Smooth muscle cell (in vitro differentiated cells): ENCODE results near the gene HSD17B11. TPM values are rescaled to one million over a fixed set of nuclear protein-coding genes. Genes with fewer than 3 reads are reported as not detected.
"Not testable (repeated sequence)": the region's sequence is repeated elsewhere in the genome, so short reads cannot be mapped to it uniquely, and the experiment has no call there.

Experiments
- DNase-seq: peaks from one replicate; lab custom pipeline; 2025; ENCODE audit not compliant: unreplicated experiment; lab: John Stamatoyannopoulos, UW
- H2AFZ ChIP-seq: fragments of 200-600 bp; sonication (generic); 2 replicates; pipeline ENCODE4 v1.6.0; 2016; ENCODE audit warnings: antibody characterized with exemption, low read depth, mild to moderate bottlenecking
- H3F3A ChIP-seq: fragments of 200-600 bp; sonication (generic); 2 replicates; pipeline ENCODE4 v1.6.0; 2017; ENCODE audit warnings: antibody characterized with exemption, low read depth
- H3K27ac ChIP-seq: fragments of 200-600 bp; sonication (generic); 2 replicates; pipeline ENCODE4 v1.5.1; 2016; ENCODE audit warnings: low read depth, mild to moderate bottlenecking
- H3K27me3 ChIP-seq: fragments of 200-600 bp; sonication (generic); 2 replicates; pipeline ENCODE4 v1.6.1; 2016; ENCODE audit warnings: low read depth, mild to moderate bottlenecking
- H3K36me3 ChIP-seq: fragments of 200-600 bp; sonication (generic); 2 replicates; pipeline ENCODE4 v1.5.1; 2016; ENCODE audit warnings: low read depth
- H3K4me1 ChIP-seq: fragments of 200-600 bp; sonication (generic); 2 replicates; pipeline ENCODE4 v1.5.1; 2016; ENCODE audit warnings: low read depth
- H3K4me2 ChIP-seq: fragments of 200-600 bp; sonication (generic); 2 replicates; pipeline ENCODE4 v1.6.0; 2016; ENCODE audit warnings: mild to moderate bottlenecking
- H3K4me3 ChIP-seq: fragments of 200-600 bp; sonication (generic); 2 replicates; pipeline ENCODE4 v1.5.1; 2016; ENCODE audit warnings: mild to moderate bottlenecking
- H3K79me2 ChIP-seq: fragments of 200-600 bp; sonication (generic); 2 replicates; pipeline ENCODE4 v1.6.0; 2016; ENCODE audit warnings: low read depth, mild to moderate bottlenecking
- H3K9ac ChIP-seq: fragments of 200-600 bp; sonication (generic); 2 replicates; pipeline ENCODE4 v1.6.0; 2016; ENCODE audit warnings: low read depth
- H3K9me3 ChIP-seq: fragments of 200-600 bp; sonication (generic); replicated peaks from 2 replicates; pipeline ENCODE4 v1.5.1; 2016; ENCODE audit warnings: low read depth
- H4K20me1 ChIP-seq: fragments of 200-600 bp; sonication (generic); 2 replicates; pipeline ENCODE4 v1.6.0; 2016; ENCODE audit warnings: low read depth
- WGBS: methylation state at CpG from one replicate; pipeline ENCODE4 v1.1.7; 2016; ENCODE audit warnings: low lambda C conversion rate; 5-methylcytosine and 5-hydroxymethylcytosine counted together
- polyA plus RNA-seq: library from polyadenylated mRNA; unstranded; fragments of >200 nt; fragmentation: Nextera tagmentation; extraction: Ambion mirVana; gene quantifications from 2 replicates; pipeline ENCODE4 v1.2.1, GENCODE V29; 2016
- total RNA-seq: library from RNA; depleted of rRNA; stranded (reverse); fragments of >200 nt; gene quantifications from 2 replicates; pipeline ENCODE4 v1.2.3, GENCODE V29; 2014
- TF ChIP-seq, protein P1 (sequence below): fragments of 200-600 bp; sonication (generic); IDR thresholded peaks from 2 replicates; pipeline ENCODE4 v1.5.1; 2017; ENCODE audit warnings: borderline replicate concordance, mild to moderate bottlenecking, antibody characterized with exemption; ENCODE audit not compliant: insufficient read depth, poor library complexity, severe bottlenecking

The HSD17B11 gene
- total and polyA plus RNA-seq, 2 experiments from 2014 or later = 12.8 to 52.2 TPM

DNA sequence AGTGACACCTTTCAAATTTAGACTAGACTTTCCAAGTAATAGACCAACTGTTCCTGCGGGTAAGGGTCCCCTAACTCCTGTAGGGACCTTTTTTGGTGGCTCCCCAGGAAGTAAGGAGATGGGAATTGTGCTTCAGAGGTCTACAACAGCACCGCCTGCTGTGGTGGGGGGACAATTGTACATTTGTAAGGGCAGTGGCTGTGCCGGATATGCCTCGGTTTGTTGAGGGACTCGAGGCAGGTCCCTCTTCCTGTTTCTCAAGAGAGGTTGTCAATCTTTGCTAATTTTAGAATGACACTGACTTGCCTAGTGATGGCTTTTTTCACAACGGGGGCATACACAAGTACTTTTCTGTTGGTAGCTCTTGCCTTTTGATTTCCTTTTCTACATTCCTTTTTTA, 15.5 kb upstream of the HSD17B11 start:
- Histone ChIP-seq H3K4me1 (no peaks in the 10 kb centered on the region), H3K27me3 (no peaks in the 10 kb centered on the region), H3K9me3 (no peaks in the 10 kb centered on the region), H3K4me2 (no peak overlapping the region), H3K4me3 (no peak overlapping the region), H2AFZ (no peak overlapping the region), H3F3A (no peaks in the 10 kb centered on the region), H3K36me3 (no peaks in the 10 kb centered on the region), H3K79me2 (no peaks in the 10 kb centered on the region), H3K27ac (no peak overlapping the region), H3K9ac (no peak overlapping the region), H4K20me1 (no peaks in the 10 kb centered on the region)
- WGBS = 99% methylated on average over 6 of the region's 6 CpGs
- DNase-seq = no peak
- TF ChIP-seq, protein P1, sequence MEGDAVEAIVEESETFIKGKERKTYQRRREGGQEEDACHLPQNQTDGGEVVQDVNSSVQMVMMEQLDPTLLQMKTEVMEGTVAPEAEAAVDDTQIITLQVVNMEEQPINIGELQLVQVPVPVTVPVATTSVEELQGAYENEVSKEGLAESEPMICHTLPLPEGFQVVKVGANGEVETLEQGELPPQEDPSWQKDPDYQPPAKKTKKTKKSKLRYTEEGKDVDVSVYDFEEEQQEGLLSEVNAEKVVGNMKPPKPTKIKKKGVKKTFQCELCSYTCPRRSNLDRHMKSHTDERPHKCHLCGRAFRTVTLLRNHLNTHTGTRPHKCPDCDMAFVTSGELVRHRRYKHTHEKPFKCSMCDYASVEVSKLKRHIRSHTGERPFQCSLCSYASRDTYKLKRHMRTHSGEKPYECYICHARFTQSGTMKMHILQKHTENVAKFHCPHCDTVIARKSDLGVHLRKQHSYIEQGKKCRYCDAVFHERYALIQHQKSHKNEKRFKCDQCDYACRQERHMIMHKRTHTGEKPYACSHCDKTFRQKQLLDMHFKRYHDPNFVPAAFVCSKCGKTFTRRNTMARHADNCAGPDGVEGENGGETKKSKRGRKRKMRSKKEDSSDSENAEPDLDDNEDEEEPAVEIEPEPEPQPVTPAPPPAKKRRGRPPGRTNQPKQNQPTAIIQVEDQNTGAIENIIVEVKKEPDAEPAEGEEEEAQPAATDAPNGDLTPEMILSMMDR = no peak

DNA sequence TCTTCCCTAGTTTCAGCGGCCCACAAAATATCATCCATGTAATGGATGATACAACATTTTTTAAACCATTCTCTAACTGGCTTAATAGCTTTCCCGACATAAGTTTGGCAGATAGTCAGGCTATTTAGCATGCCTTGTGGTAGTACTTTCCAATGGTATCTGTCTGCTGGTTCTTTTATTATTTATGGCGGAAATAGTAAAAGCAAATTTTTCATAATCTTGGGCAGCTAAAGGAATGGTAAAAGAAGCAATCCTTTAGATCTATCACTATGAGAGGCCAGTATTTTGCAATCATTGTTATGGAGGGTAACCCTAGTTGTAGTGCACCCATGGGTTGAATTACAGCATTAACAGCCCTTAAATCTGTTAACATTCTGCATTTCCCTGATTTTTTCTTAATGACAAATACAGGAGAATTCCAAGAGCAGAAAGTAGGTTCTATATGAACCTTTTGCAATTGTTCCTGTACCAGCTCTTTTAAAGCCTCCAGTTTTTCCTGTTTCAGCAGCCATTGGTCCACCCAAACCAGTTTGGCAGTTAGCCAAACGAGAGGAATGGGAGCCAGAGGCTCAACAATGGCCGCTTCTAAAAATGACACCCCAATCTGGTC, 14.3 kb upstream of the HSD17B11 start:
- Histone ChIP-seq H3K27ac (no peak overlapping the region), H3F3A (no peaks in the 10 kb centered on the region), H4K20me1 (no peaks in the 10 kb centered on the region), H3K27me3 (no peaks in the 10 kb centered on the region), H3K4me3 (no peak overlapping the region), H3K9me3 (no peaks in the 10 kb centered on the region), H3K4me1 (no peaks in the 10 kb centered on the region), H3K4me2 (no peak overlapping the region), H2AFZ (no peak overlapping the region), H3K9ac (no peak overlapping the region), H3K79me2 (no peaks in the 10 kb centered on the region), H3K36me3 (no peaks in the 10 kb centered on the region)
- TF ChIP-seq, protein P1 = no peak
- no peak for DNase-seq
- 94% methylated on average over 5 of the region's 5 CpGs for WGBS

DNA sequence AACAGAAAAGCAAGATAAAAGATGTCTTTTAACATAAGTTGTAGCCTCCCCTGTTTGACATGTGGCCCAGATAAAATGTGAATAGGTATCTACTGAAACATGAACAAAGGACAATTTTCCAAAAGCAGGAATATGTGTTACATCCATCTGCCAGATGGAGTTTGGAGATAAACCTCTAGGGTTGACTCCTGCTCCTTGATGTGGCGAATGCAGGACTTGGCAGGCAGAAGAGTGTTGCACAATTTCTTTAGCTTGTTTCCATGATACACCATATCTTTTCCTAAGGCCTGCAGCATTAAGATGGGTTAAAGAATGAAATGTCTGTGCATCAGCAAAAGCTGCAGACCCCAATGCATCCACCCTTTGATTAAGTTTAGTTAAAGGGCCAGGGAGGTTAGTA, 12.7 kb upstream of the HSD17B11 start:
- WGBS = 33% methylated on average over 1 of the region's 1 CpG
- H3K4me2 ChIP-seq, H3K36me3 ChIP-seq, H3K27ac ChIP-seq, H3K79me2 ChIP-seq, H3K4me3 ChIP-seq, H3F3A ChIP-seq, H2AFZ ChIP-seq, H4K20me1 ChIP-seq, H3K9ac ChIP-seq, H3K27me3 ChIP-seq, H3K9me3 ChIP-seq, H3K4me1 ChIP-seq, DNase-seq: not testable (repeated sequence)

DNA sequence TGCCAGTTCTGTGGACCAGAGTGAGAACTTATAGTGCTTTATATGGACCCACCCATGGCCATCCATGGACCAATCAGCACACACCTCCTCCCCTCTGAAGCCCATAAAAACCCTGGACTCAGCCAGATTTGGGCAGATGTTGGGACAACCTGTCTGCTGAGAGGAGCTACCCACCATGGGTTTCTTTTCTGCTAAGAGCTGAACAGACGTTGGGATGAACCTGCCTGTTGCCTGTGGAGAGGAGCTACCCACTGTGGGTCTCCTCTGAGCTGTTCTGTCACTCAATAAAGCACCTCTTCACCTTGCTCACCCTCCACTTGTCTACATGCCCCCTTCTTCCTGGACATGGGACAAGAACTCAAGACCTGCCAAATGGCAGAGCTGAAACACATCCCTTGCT, 9.0 kb upstream of the HSD17B11 start:
- no peak overlapping the region for H3K4me3 ChIP-seq

More for the DNA sequence above, 9.0 kb upstream of the HSD17B11 start:
- Histone ChIP-seq H3K27me3 (no peaks in the 10 kb centered on the region), H3K4me1 (no peaks in the 10 kb centered on the region), H3K79me2 (no peaks in the 10 kb centered on the region), H3K36me3 (no peaks in the 10 kb centered on the region), H3K9ac (no peak overlapping the region), H3K9me3 (no peaks in the 10 kb centered on the region), H3K4me2 (no peak overlapping the region), H3K27ac (no peak overlapping the region), H3F3A (no peaks in the 10 kb centered on the region), H2AFZ (no peak overlapping the region), H4K20me1 (no peaks in the 10 kb centered on the region)
- 86% methylated on average over 1 of the region's 1 CpG for WGBS
- TF ChIP-seq, protein P1 = no peak
- no peak for DNase-seq
